AG10803 (cell line): ENCODE data around the gene GTF2F2.
A peak's percentile ranks its signal among the peaks of the same experiment; 100 is the strongest.
"Not testable (repeated sequence)": the region's sequence is repeated elsewhere in the genome, so short reads cannot be mapped to it uniquely, and the experiment has no call there.

Experiments used
- DNase-seq: peaks from one replicate; pipeline ENCODE4 v3.0.0; 2010; ENCODE audit warnings: low read depth
- H3K4me3 ChIP-seq: 2 replicates; pipeline ENCODE4 v1.5.1; 2011; ENCODE audit warnings: mild to moderate bottlenecking, low read length, control low read depth
- CTCF ChIP-seq: conservative IDR thresholded peaks from 2 replicates; pipeline ENCODE4 v1.5.1; 2011; ENCODE audit warnings: mild to moderate bottlenecking, low read length, control low read depth, inconsistent platforms

GTF2F2 gene

GRCh38 chr13:45292176-45292575, 171.9 kb downstream of the GTF2F2 start:
- DNase-seq, result peak; percentile 35
- H3K4me3 ChIP-seq, result no peak overlapping the region
- no peak for TF ChIP-seq CTCF

GRCh38 chr13:45295536-45295935, 175.2 kb downstream of the GTF2F2 start:
- no peak for DNase-seq

GRCh38 chr13:45296259-45296658, 175.9 kb downstream of the GTF2F2 start:
- no peak for DNase-seq
- no peak overlapping the region for H3K4me3 ChIP-seq
- TF ChIP-seq CTCF, result no peak

More at GRCh38 chr13:45295536-45295935, 175.2 kb downstream of the GTF2F2 start:
- H3K4me3 ChIP-seq, result no peak overlapping the region
- TF ChIP-seq CTCF, result no peak

- no peak for TF ChIP-seq CTCF
Measured at GRCh38 chr13:45297456-45298205, 177.3 kb downstream of the GTF2F2 start.

GRCh38 chr13:45298206-45298505, 177.8 kb downstream of the GTF2F2 start:
- no peak for TF ChIP-seq CTCF
- no peak overlapping the region for H3K4me3 ChIP-seq
- no peak for DNase-seq

More at GRCh38 chr13:45297456-45298205, 177.3 kb downstream of the GTF2F2 start:
- no peak overlapping the region for H3K4me3 ChIP-seq
- DNase-seq, result no peak

- H3K4me3 ChIP-seq, DNase-seq: not testable (repeated sequence)
Measured at GRCh38 chr13:45298550-45298949, 178.2 kb downstream of the GTF2F2 start.

GRCh38 chr13:45299194-45299593, 178.9 kb downstream of the GTF2F2 start:
- H3K4me3 ChIP-seq, result no peak overlapping the region
- DNase-seq, result peak; percentile 13
- TF ChIP-seq CTCF, result no peak
